ENCODE measurements around the gene SLC35G2.

- TF ChIP-seq EZH2 (IDR thresholded peaks at IDR 0.05; ENCODE audit: borderline replicate concordance, low read depth, low read length, poor library complexity, severe bottlenecking) (no peak), CTCF (conservative IDR thresholded peaks at IDR 0.05; ENCODE audit: low read depth, low read length) (no peak)
These were observed 35.2 kb upstream of the SLC35G2 start for GRCh38 chr3:136783708-136784191.
